A549 treated with AZD9567 at 1 μM for 4 hours (cell line): ENCODE data around the gene LGI1. TPM values are rescaled to one million over a fixed set of nuclear protein-coding genes. Genes with fewer than 3 reads are reported as not detected.

Source experiments
- total RNA-seq: library from RNA; stranded (reverse); fragments of 200-300 nt; extraction: Qiagen RNA extraction; gene quantifications from 5 replicates; pipeline ENCODE4 v1.2.3, GENCODE V29; 2022; ENCODE audit not compliant: insufficient read depth

Gene LGI1
- not detected in 5 replicates for total RNA-seq

DNA sequence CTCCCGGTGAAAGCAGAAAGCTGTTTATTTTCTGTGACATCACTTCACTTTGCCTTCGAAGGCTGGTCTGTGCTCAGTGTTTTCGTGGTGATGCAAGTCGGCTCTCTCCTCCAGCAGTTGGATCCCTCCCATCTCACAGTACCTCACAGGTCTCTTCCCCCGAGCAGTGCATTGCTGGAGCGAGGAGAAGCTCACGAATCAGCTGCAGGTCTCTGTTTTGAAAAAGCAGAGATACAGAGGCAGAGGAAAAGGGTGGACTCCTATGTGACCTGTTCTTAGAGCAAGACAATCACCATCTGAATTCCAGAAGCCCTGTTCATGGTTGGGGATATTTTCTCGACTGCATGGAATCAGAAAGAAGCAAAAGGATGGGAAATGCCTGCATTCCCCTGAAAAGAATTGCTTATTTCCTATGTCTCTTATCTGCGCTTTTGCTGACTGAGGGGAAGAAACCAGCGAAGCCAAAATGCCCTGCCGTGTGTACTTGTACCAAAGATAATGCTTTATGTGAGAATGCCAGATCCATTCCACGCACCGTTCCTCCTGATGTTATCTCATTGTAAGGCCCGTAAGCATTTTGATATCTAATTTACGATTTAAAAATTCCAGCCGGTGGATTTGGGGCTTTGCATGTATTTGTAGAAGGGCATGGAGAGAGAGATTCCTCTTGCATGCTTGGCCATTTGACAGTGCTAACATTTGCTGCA is at the start of gene LGI1:
LGI1 (plus strand) TSS at position 136 of the 707 bp plus-strand sequence; CDS start at position 345, 209 bp downstream.

Other genes starting within 250 kb of the LGI1 start
- gene FFAR4, start 191.3 kb upstream of the LGI1 start, total RNA-seq = 0.04 to 0.20 TPM (median 0.10 TPM) in 4 of 5 replicates, not detected in the other
- 5.4 to 11.1 TPM (median 8.8 TPM) in 5 replicates for gene RBP4, start 156.7 kb upstream of the LGI1 start, total RNA-seq
- not detected in 5 replicates for gene PDE6C, start 145.4 kb upstream of the LGI1 start, total RNA-seq
- gene FRA10AC1, start 55.3 kb upstream of the LGI1 start, total RNA-seq = 2.1 to 6.2 TPM (median 5.5 TPM) in 5 replicates
- 6.3 to 10.4 TPM (median 8.1 TPM) in 5 replicates for gene SLC35G1, start 136.0 kb downstream of the LGI1 start, total RNA-seq
- 4.7 to 8.6 TPM (median 6.2 TPM) in 5 replicates for gene PLCE1, start 236.0 kb downstream of the LGI1 start, total RNA-seq